ENCODE results near the gene GAK. TPM values are rescaled to one million over a fixed set of nuclear protein-coding genes. Genes with fewer than 3 reads are reported as not detected.

Gene GAK
- total RNA-seq, 2 donors from 2014 or later, result 104 to 121 TPM

DNA sequence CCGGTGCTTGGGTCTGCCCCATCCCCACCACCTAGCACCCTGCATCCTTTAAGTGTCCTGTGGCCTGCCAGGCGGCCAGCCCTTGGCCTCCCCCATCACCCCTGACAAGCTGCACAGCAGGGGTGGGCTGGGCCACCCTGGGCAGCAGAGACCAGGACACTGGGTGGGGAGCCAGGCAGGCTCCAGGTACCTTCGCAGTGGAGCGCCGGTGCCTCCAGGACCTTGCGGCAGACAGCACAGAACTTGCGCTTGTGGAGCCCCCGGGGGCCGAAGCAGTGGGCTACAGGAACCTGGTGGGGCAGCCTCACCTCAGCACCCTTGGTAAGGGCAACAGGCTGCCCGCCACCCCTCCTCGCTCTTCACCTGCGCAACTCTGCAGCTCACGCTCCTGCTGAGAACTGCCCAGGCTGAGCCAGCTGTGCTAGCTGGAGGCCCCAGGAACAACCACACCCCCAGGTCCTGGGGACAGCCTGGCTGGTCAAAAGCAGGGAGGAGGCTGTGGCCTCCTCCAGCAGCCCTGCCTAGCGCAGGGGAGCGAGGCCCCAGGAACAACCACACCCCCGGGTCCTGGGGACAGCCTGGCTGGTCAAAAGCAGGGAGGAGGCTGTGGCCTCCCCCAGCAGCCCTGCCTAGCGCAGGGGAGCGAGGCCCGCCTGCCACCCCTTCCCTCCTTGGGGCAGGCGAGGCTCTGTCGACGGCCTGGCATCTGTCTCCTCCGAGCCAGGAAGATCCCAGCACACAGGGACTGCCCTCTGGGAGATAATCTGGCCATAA, 36.7 kb upstream of the GAK start:
- no peak for DNase-seq
- no peaks in the 10 kb centered on the region for H3K4me1 ChIP-seq (ENCODE audit: control insufficient read depth, insufficient read depth, low read length)
- no peaks in the 10 kb centered on the region for H3K9me3 ChIP-seq (ENCODE audit: control insufficient read depth, low read length)
- no peak for TF ChIP-seq CTCF (conservative IDR thresholded peaks at IDR 0.05)
- Mint-ChIP-seq H3K9me3 (no peaks in the 10 kb centered on the region), H3K4me3 (no peak overlapping the region), H3K27ac (no peak overlapping the region), H3K36me3 (ENCODE audit: low read depth) (peaks cover 2% of the 10 kb centered on the region), H3K4me1 (peaks cover 8% of the 10 kb centered on the region), H3K27me3 (ENCODE audit: insufficient read depth) (peaks cover 18% of the 10 kb centered on the region)
- no peak overlapping the region for H3K27ac ChIP-seq (ENCODE audit: low read depth, low read length)
- peaks cover 9% of the 10 kb centered on the region for H3K27me3 ChIP-seq (ENCODE audit: control insufficient read depth, insufficient read depth, low read length, poor library complexity, severe bottlenecking)
- WGBS, 2 experiments (ENCODE audit: insufficient coverage in 1 of 2, insufficient read length in 1 of 2), result 87 to 90% methylated on average over 19 to 23 of the region's 23 CpGs
- H3K36me3 ChIP-seq (ENCODE audit: control insufficient read depth, insufficient read depth, low read length), result no peaks in the 10 kb centered on the region
- H3K4me3 ChIP-seq (ENCODE audit: low read length), result no peak overlapping the region
- H3K9ac ChIP-seq (ENCODE audit: extremely low read depth, low read length, poor library complexity, severe bottlenecking), result no peak overlapping the region

- H3K4me3 ChIP-seq (ENCODE audit: low read length), result no peak overlapping the region
These were observed 36.1 kb upstream of the GAK start for GRCh38 chr4:968221-968620.

More at GRCh38 chr4:968221-968620, 36.1 kb upstream of the GAK start:
- H3K36me3 Mint-ChIP-seq (ENCODE audit: low read depth), result peaks cover 6% of the 10 kb centered on the region
- H3K9me3 ChIP-seq (ENCODE audit: control insufficient read depth, low read length), result no peaks in the 10 kb centered on the region
- DNase-seq, result no peak
- no peak for TF ChIP-seq CTCF (conservative IDR thresholded peaks at IDR 0.05)
- no peaks in the 10 kb centered on the region for H3K9me3 Mint-ChIP-seq
- no peaks in the 10 kb centered on the region for H3K4me1 ChIP-seq (ENCODE audit: control insufficient read depth, insufficient read depth, low read length)
- H3K27me3 Mint-ChIP-seq (ENCODE audit: insufficient read depth), result peaks cover 18% of the 10 kb centered on the region
- H3K4me1 Mint-ChIP-seq, result peaks cover 8% of the 10 kb centered on the region
- no peak overlapping the region for H3K27ac Mint-ChIP-seq
- H3K4me3 Mint-ChIP-seq, result no peak overlapping the region
- H3K9ac ChIP-seq (ENCODE audit: extremely low read depth, low read length, poor library complexity, severe bottlenecking), result no peak overlapping the region
- H3K36me3 ChIP-seq (ENCODE audit: control insufficient read depth, insufficient read depth, low read length), result no peaks in the 10 kb centered on the region
- no peak overlapping the region for H3K27ac ChIP-seq (ENCODE audit: low read depth, low read length)
- peaks cover 9% of the 10 kb centered on the region for H3K27me3 ChIP-seq (ENCODE audit: control insufficient read depth, insufficient read depth, low read length, poor library complexity, severe bottlenecking)
- WGBS, 2 experiments (ENCODE audit: insufficient coverage in 1 of 2, insufficient read length in 1 of 2), result 52 to 61% methylated on average over 5 to 23 of the region's 24 CpGs
